BLaER1 treated with 17β-estradiol and CSF1 and Interleukin-3, amounts not matched to agents 10 nM and 100 nM (cell line): Measurements from ENCODE around the gene VCAN.

Experiments
- H3K27ac ChIP-seq, 11 experiments: shearing (Covaris generic); formaldehyde crosslinking; 2 replicates each; pipeline ENCODE4 v1.8.1; 2022
- H3K27me3 ChIP-seq, 11 experiments: shearing (Covaris generic); formaldehyde crosslinking; 2 replicates each; pipeline ENCODE4 v1.8.1; 2022
- H3K36me3 ChIP-seq, 11 experiments: shearing (Covaris generic); formaldehyde crosslinking; 2 replicates each; pipeline ENCODE4 v1.8.1; 2022
- H3K4me1 ChIP-seq, 10 experiments: shearing (Covaris generic); formaldehyde crosslinking; 2 replicates each; pipeline ENCODE4 v1.8.1; 2022
- H3K4me2 ChIP-seq, 11 experiments: shearing (Covaris generic); formaldehyde crosslinking; 2 replicates each; pipeline ENCODE4 v1.8.1; 2022
- H3K4me3 ChIP-seq, 10 experiments: shearing (Covaris generic); formaldehyde crosslinking; 2 replicates each; pipeline ENCODE4 v1.8.1; 2022
- H3K9ac ChIP-seq, 11 experiments: shearing (Covaris generic); formaldehyde crosslinking; 2 replicates each; pipeline ENCODE4 v1.8.1; 2022
- H3K9me3 ChIP-seq, 11 experiments: shearing (Covaris generic); formaldehyde crosslinking; replicated peaks in 1 of 11; 2 replicates each; pipeline ENCODE4 v1.8.1; 2022
- H4K20me1 ChIP-seq, 11 experiments: shearing (Covaris generic); formaldehyde crosslinking; 2 replicates each; pipeline ENCODE4 v1.8.1; 2022
- Cebpa-rat ChIP-seq, 11 experiments: shearing (Covaris generic); IDR thresholded peaks; 2 replicates each; pipeline ENCODE4 v1.8.1; 2022

VCAN gene

DNA sequence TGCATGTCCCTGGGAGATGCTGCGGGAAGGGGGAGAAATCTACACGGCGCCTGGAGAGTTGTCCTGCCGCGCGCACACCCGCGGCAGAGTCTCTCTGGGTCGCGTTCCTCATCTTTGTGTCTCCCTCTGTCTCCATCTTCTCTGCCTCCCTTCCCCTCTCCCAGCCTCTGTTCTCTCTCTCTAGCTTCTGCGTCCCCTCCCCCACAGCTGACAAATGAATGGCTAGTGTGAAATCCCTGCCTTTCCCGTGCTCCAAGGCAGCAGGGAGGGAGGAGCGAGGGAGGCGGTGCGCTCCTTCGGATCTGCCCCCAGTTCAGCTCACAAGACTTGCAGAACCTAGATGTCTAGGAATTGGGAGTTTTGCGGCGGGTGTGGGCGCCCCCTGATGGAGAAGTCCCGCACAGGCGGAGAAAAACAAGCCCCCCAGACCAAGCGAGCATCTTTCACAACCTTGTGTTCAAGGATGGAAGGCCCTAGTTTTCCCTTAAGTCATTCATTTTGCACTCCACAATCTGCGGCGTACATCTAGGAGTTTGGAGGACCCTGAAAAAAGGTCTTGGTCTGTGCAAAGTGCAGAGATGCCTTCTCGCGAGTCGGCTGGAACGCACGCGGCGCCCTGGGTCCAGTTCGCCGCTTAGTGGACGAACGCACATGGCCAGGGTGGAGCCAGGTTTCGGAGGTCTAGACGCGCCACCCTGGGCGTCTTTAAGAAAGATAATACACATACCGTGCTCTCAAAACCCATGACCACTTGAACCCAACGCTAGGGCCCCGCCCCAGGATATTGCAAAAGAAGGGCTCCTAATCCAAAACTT is 2.0 kb downstream of the VCAN start:
- Histone ChIP-seq H3K9ac (no peak overlapping the region), H3K4me3 (no peak overlapping the region), H3K9me3 (peaks cover 35 to 48% (median 38%) of the 10 kb centered on the region in 11 experiments), H3K36me3 (no peaks in the 10 kb centered on the region), H4K20me1 (no peaks in the 10 kb centered on the region), H3K27ac (no peak overlapping the region), H3K4me1 (no peaks in the 10 kb centered on the region), H3K4me2 (no peak overlapping the region), H3K27me3 (peaks cover 0 to 27% (median 10%) of the 10 kb centered on the region in 11 experiments; a peak in 15 of 22 replicates)
- no peak for TF ChIP-seq Cebpa-rat (IDR thresholded peaks at IDR 0.05)

DNA sequence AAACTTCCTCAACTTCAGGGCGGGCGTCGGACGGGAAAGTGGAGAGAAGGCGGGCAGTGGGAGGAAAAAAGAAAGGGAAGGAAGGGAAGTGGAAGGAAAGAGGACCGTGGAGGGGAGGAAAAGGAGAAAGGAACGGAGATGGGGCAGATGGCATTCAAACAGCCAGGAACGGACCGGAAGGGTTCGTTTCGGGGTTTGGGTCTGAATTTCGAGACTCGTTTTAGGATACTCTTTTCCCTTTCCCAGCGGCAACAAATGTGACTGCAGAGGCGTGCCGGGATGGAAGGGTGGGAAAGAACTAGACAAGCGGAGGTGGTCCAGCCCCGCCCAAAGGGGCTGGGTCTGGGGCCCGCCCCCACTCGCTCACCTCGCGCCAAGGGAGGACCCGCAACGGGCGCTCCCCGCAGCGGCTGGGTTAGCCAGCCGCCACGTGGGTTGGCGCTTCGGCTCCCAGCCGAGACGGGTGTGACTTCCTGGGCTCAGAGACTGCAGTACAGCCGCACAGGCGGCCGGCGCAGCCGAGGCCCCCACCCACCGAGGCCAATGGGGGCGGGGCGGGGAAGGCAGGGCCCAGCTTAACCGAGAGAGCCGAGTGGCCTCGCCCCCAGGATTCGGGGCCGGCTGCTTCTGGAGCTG is 2.7 kb downstream of the VCAN start:
- TF ChIP-seq Cebpa-rat (IDR thresholded peaks at IDR 0.05): no peak
- H4K20me1 ChIP-seq: no peaks in the 10 kb centered on the region
- H3K4me2 ChIP-seq: no peak overlapping the region
- H3K27me3 ChIP-seq: peaks cover 0 to 27% (median 10%) of the 10 kb centered on the region in 11 experiments; a peak in 15 of 22 replicates
- H3K4me3 ChIP-seq: no peak overlapping the region
- no peaks in the 10 kb centered on the region for H3K4me1 ChIP-seq
- no peak overlapping the region for H3K9ac ChIP-seq
- H3K27ac ChIP-seq: no peak overlapping the region
- H3K9me3 ChIP-seq: peaks cover 35 to 48% (median 38%) of the 10 kb centered on the region in 11 experiments
- no peaks in the 10 kb centered on the region for H3K36me3 ChIP-seq

DNA sequence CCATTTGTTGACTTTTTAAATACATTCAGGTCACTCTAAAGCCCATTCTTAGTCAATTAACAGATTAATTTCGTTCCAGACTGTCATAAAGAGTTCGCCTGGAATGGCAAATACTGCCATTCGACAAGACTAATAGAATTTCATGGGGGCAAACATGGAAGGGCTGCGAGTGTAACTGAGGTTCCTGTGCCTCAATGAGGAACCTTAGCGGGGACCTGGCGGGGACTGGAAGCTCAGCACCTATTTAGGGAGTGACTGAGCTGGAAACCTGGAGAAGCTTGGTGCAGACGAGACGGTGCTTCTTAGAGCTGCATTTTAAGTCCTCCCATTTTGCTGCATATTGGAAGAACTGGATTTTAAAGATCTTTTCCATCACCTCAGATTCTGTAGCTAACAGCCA is 3.4 kb downstream of the VCAN start:
- peaks cover 35 to 48% (median 38%) of the 10 kb centered on the region in 11 experiments for H3K9me3 ChIP-seq
- no peaks in the 10 kb centered on the region for H3K4me1 ChIP-seq
- no peak overlapping the region for H3K27ac ChIP-seq
- peaks cover 0 to 27% (median 10%) of the 10 kb centered on the region in 11 experiments; a peak in 15 of 22 replicates for H3K27me3 ChIP-seq
- no peaks in the 10 kb centered on the region for H4K20me1 ChIP-seq
- H3K36me3 ChIP-seq: no peaks in the 10 kb centered on the region
- no peak for TF ChIP-seq Cebpa-rat (IDR thresholded peaks at IDR 0.05)
- H3K9ac ChIP-seq: no peak overlapping the region
- no peak overlapping the region for H3K4me3 ChIP-seq
- no peak overlapping the region for H3K4me2 ChIP-seq

DNA sequence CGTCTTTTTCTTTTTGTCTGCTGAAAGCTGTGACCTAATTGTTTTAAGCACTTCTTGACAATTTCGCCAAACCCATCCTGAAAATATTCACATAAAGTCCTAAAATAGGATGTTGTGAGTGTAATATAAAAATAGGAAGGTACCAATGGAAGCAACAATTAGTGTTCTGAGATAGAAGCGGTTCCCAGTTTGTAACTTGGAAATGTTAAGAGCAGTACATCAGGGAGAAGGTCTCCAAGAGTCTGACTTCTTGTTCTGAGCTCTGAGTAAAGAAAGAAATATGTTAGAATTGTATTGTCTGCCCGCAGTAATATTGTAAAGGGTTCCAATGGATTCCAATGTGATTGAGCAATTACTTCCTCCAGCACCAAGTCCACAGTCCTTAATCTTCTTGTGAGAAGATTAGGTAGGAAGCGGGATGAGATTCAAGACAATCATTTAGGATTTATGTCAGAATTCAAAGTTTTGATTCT is 3.9 kb downstream of the VCAN start:
- Histone ChIP-seq H3K36me3 (no peaks in the 10 kb centered on the region), H3K4me1 (no peaks in the 10 kb centered on the region), H3K4me2 (no peak overlapping the region), H4K20me1 (no peaks in the 10 kb centered on the region), H3K9ac (no peak overlapping the region), H3K27me3 (peaks cover 0 to 27% (median 10%) of the 10 kb centered on the region in 11 experiments; a peak in 15 of 22 replicates), H3K4me3 (no peak overlapping the region), H3K27ac (no peak overlapping the region), H3K9me3 (peaks cover 35 to 48% (median 38%) of the 10 kb centered on the region in 11 experiments)
- no peak for TF ChIP-seq Cebpa-rat (IDR thresholded peaks at IDR 0.05)

DNA sequence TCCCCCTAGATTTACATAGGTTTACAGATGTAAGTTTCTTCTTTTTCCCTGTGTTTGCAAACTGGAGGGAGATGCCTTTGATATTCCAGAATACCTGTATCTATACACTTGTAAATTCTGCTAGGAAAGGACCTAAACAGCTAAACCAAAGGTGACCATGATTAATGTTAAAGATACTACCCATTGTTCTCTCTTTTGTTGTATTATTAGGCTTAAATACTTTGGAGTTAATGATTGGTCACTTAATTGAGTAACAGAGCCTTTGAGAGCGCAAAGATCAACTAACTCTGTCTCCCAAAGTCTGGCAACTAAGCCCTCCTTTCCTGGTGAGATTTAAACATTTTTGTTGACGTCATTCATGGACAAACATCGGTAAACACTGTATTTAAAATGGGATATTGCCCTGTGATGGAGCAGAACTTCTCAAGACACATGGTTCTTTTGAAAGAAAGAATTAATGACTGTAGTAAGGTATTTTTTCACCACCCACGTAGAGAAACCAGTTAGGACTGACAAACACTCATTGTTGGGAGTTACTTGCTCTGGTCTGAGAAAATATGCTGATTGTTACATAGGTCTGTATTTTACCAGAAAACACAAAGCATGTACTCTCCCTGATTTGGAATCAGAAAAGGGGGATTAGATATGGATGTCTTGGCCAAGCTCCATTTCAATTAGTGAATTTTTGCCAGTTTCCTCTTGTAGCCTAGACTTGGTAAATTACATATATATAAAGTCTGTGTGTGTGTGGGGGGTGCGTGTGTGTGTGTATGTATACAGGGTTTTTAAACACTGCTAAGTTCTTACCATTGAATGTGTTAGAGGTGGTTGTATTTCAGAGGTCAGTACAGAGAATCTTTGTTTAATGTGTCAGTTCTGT is 4.6 kb downstream of the VCAN start:
- no peak for TF ChIP-seq Cebpa-rat (IDR thresholded peaks at IDR 0.05)
- peaks cover 0 to 27% (median 10%) of the 10 kb centered on the region in 11 experiments; a peak in 15 of 22 replicates for H3K27me3 ChIP-seq
- no peak overlapping the region for H3K4me3 ChIP-seq
- peaks cover 35 to 40% (median 38%) of the 10 kb centered on the region in 11 experiments for H3K9me3 ChIP-seq
- no peak overlapping the region for H3K4me2 ChIP-seq
- H3K4me1 ChIP-seq: no peaks in the 10 kb centered on the region
- H3K36me3 ChIP-seq: no peaks in the 10 kb centered on the region
- H3K27ac ChIP-seq: no peak overlapping the region
- H4K20me1 ChIP-seq: no peaks in the 10 kb centered on the region
- H3K9ac ChIP-seq: no peak overlapping the region

DNA sequence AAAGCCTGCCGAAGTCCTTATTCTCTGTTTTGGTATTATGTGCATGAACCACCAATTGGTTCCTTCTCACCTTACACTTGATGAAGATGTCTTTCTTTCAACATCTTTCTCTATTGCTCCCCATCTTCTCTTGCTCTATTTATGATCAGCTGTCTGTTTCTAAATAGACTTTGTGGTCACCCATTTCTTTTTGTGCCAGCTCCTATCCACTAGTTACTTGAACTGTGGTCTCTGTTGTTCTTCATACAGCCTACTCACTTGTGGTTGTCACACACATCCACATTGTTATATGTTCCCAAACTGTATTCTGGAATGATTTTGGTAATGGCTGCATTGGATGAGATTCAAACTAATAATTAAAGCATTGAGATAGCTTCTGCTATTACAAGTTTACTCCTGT is 11.4 kb downstream of the VCAN start:
- TF ChIP-seq Cebpa-rat (IDR thresholded peaks at IDR 0.05): no peak
- Histone ChIP-seq H3K4me1 (no peaks in the 10 kb centered on the region), H3K9ac (no peak overlapping the region), H3K27me3 (no peaks in the 10 kb centered on the region), H4K20me1 (no peaks in the 10 kb centered on the region), H3K27ac (no peak overlapping the region), H3K4me3 (no peak overlapping the region), H3K36me3 (no peaks in the 10 kb centered on the region), H3K4me2 (no peak overlapping the region), H3K9me3 (no peaks in the 10 kb centered on the region)

DNA sequence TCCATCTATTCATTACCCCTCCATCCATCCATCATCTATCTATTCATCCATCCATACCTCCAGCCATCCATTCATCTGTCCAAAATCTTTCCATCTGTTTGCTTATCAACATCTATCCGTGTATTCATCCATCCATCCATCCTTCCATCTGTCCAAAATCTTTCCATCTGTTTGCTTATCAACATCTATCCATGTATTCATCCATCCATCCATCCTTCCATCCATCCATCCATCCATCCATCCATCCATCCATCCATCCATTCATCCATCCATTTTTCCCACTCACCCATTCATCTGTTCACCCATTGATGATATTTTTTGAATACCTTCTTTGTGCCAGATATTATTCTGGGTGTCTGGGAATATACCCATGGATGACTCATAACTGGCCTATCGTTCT is 12.8 kb downstream of the VCAN start:
- H3K4me2 ChIP-seq: no peak overlapping the region
- H3K27ac ChIP-seq: no peak overlapping the region
- no peaks in the 10 kb centered on the region for H3K4me1 ChIP-seq
- no peaks in the 10 kb centered on the region for H3K36me3 ChIP-seq
- H4K20me1 ChIP-seq: no peaks in the 10 kb centered on the region
- TF ChIP-seq Cebpa-rat (IDR thresholded peaks at IDR 0.05): no peak
- H3K9ac ChIP-seq: no peak overlapping the region
- H3K9me3 ChIP-seq: no peaks in the 10 kb centered on the region
- no peak overlapping the region for H3K4me3 ChIP-seq
- H3K27me3 ChIP-seq: no peaks in the 10 kb centered on the region

DNA sequence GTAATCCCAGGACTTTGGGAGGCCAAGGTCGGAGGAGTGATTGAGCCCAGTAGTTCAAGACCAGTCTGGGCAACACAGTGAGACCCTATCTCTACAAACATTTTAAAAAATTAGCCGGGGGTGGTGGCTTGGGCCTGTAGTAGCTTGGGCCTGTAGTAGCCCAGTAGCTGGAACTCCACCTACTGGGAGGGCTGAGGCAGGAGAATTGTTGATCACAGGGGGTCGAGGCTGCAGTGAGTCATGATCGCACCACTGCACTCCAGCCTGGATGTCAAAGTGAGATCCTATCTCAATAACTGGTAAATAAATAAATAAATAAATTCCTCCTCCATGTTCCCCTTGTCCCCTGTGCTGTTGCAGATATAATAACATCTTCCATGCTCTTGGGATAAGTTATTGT is 14.3 kb downstream of the VCAN start:
- TF ChIP-seq Cebpa-rat (IDR thresholded peaks at IDR 0.05): no peak
- H3K9ac ChIP-seq: no peak overlapping the region
- H3K36me3 ChIP-seq: no peaks in the 10 kb centered on the region
- H3K4me2 ChIP-seq: no peak overlapping the region
- no peaks in the 10 kb centered on the region for H3K27me3 ChIP-seq
- no peaks in the 10 kb centered on the region for H3K9me3 ChIP-seq
- H3K4me3 ChIP-seq: no peak overlapping the region
- no peak overlapping the region for H3K27ac ChIP-seq
- no peaks in the 10 kb centered on the region for H3K4me1 ChIP-seq
- H4K20me1 ChIP-seq: no peaks in the 10 kb centered on the region

DNA sequence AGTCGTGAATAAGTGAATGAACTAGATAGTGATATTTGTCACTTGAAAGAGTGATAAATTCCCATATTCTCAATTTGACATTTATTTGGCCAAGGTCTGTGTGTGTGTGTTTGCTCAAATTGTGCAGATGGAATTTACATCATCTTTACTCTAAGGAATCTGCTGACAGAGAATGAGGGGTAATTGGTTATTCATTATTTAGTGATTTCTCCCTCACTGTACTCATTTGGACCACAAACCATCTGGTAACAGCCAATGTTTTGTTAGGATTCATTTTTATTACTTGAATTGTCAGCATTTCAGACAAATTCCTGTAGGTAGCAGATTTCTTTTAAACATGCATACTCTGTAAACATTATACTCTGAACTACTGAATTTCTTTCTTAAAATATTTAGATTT is 15.6 kb downstream of the VCAN start:
- Histone ChIP-seq H3K27me3 (no peaks in the 10 kb centered on the region), H3K36me3 (no peaks in the 10 kb centered on the region)

More for the DNA sequence above, 15.6 kb downstream of the VCAN start:
- no peak for TF ChIP-seq Cebpa-rat (IDR thresholded peaks at IDR 0.05)
- no peak overlapping the region for H3K4me3 ChIP-seq
- no peaks in the 10 kb centered on the region for H3K9me3 ChIP-seq
- no peak overlapping the region for H3K4me2 ChIP-seq
- H3K4me1 ChIP-seq: no peaks in the 10 kb centered on the region
- no peak overlapping the region for H3K9ac ChIP-seq
- H3K27ac ChIP-seq: no peak overlapping the region
- H4K20me1 ChIP-seq: no peaks in the 10 kb centered on the region
